Right hindlimb (tissue), 1 donor: ENCODE measurements around the gene KCNIP4.

ENCODE experiments used
- DNase-seq: peaks from one replicate; pipeline ENCODE4 v3.0.0-alpha.2; 2018

Gene KCNIP4

DNA sequence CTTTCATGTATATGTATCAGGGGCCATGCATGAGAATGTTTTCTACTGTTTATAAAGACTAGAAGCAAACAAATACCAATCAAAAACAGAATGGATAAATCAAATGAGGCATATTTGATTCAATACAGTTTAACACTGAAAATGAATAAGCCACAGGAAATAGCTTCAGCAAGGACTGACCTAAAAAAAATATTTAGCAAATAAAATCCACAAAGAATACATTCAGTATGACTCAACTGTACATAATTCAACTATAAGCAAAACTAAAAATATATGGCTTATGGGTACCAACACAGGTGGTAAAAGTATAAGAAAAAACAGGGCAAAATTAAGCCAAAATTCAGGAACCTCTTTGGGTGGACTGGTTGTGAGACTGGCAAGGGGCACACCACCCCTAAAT lies 112.9 kb downstream of the KCNIP4 start:
- no peak for DNase-seq

- no peak for DNase-seq
Observed at GRCh38 chr4:21830272-21830671, 118.3 kb downstream of the KCNIP4 start.

- DNase-seq, result no peak
Observed at GRCh38 chr4:21827575-21827974, 121.0 kb downstream of the KCNIP4 start.

GRCh38 chr4:21826071-21826470 lies 122.5 kb downstream of the KCNIP4 start:
- no peak for DNase-seq

DNA sequence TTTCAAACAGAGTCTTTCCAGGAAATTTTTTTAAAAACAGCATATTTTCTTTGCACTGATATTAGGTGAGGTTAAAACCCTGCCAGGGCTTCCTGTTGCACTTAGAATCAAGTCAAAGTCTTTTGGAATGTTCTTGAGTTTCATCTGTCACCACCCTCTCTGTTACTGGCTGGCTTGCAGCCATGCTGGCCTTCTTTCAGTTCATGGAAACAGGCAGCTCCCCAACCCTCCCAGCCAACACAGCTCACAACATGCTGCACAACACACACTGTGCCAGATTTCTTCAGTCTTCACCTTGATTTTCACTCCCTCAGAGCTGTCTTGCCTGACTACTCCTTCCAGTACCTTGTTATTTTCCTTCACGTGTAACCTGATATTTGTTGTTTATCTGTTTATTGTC lies 129.5 kb downstream of the KCNIP4 start:
- peak; percentile 55 for DNase-seq

GRCh38 chr4:21815651-21816377 lies 132.8 kb downstream of the KCNIP4 start:
- no peak for DNase-seq

GRCh38 chr4:21811565-21811964 lies 137.0 kb downstream of the KCNIP4 start:
- DNase-seq, result no peak

DNA sequence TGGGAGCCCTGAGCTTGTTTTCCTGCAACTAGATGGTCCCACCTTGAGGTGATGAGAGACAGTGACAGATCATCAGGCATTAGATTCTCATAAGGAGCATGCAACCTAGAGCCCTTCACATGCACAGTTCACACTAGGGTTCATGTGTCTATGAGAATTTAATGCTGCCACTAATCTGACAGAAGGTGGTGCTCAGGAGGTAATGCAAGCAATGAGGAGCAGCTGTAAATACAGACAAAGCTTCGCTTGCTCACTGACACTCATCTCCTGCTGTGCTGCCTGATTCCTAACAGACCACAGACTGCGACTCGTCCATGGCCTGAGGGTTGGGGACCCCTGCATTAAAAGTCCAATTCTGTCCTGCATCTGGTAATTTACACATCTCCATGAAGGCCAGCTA lies 141.6 kb downstream of the KCNIP4 start:
- no peak for DNase-seq

GRCh38 chr4:21802406-21802805 lies 146.2 kb downstream of the KCNIP4 start:
- DNase-seq, result no peak

DNA sequence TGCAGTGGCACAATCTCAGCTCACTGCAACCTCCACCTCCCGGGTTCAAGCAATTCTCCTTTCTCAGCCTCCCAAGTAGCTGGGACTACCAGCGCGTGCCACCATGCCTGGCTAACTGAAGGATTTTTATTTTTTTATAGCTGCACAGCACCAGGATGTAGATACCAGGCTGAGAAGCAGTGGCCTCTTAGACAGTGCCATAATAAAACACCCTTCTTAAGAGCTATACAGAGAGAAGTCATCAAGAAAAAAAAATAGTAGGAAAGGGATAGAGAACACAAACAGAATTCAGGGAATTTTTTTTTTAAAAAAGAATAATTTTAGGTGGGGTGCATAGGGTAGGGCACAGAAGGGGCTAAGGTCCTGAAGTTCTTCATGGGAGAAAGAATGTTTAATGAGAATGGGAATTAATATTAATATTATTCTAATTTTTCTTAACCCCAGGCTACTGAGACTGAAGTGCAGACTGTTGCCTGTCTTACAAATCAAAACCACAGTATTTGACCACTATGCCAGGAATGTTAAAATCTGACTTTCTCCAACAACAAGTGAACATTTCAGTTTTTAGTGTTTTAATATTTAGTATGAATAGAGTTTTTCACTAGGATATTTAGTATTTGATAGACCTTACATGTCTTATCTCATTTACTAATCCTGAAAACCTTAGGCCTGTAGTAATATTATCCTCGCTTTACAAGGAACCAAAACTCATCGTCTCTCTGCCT lies 146.7 kb downstream of the KCNIP4 start:
- DNase-seq, result no peak

DNA sequence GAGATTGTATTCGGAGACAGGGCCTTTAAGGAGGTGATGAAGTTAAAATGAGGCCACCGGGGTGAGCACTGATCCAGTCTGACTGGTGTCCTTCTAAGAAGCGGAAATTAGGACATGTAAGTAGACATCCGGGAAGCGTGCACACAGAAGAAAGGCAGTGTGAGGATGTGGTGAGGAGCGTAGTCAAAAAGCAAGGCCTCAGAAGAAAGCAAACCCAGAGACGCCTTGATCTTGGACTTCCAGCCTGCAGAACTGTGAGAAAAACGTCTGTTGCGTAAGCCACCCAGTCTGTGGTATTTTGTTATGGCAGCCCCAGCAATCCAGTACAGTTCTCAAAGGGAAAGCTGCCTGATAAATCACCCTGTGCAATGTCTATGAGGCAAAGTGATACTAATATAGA lies 153.5 kb downstream of the KCNIP4 start:
- no peak for DNase-seq

GRCh38 chr4:21792736-21793135 lies 155.8 kb downstream of the KCNIP4 start:
- DNase-seq, result no peak

- DNase-seq, result no peak
Observed at GRCh38 chr4:21790438-21791029, 158.0 kb downstream of the KCNIP4 start.

GRCh38 chr4:21780148-21780547 lies 168.4 kb downstream of the KCNIP4 start:
- DNase-seq, result no peak

- no peak for DNase-seq
Observed at GRCh38 chr4:21778702-21779101, 169.9 kb downstream of the KCNIP4 start.

DNA sequence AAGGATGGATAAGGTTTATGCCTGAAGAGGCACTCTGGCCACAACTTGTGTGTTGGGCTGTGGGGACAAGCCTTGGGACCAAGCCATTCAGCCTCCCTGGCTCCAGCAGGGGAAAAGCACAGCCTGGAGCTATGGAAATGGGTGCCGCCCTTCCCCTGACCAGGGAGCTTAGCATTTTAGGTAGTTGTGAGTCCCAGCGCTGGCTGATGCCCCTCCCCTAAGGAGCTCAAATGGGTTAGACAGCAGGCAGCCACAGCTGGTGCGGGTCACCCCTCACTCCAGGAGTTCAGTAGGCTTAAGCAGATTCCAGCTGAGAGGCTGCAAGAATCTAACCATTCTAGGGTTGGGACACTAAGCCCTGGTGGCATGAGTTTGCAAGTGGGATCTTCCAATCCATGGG lies 172.9 kb downstream of the KCNIP4 start:
- DNase-seq, result no peak

DNA sequence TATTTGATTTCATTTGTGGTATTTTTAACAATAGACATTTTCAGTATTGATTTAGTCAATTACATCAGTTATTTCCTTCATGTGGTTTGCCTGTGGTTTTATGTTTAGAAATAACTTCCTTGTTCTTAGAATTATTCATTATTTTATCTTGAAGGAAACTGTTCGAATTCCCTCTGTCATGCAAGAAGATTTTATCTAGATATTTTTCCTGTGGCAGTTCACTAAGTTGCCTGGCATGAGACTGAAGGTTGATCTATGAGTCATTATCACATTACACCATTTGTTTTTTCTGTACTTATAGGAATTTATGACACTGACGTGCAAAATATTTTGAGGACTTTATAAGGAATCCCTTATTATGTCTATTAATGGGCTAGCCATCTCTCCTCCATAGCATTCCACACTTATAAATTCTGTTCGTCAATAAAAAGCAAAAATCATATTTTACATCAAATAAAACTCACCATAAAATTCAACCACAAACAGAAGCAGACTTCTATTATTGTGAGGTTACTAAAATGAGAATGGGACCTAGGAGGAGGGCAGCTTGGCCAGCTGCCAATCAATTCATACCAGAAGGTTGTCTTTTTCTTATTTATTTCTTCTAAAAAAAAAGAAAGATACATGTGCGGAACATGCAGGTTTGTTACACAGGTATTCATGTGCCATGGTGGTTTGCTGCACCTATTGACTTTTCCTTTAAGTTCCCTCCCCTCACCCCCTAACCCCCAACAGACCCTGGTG lies 179.0 kb downstream of the KCNIP4 start:
- no peak for DNase-seq

DNA sequence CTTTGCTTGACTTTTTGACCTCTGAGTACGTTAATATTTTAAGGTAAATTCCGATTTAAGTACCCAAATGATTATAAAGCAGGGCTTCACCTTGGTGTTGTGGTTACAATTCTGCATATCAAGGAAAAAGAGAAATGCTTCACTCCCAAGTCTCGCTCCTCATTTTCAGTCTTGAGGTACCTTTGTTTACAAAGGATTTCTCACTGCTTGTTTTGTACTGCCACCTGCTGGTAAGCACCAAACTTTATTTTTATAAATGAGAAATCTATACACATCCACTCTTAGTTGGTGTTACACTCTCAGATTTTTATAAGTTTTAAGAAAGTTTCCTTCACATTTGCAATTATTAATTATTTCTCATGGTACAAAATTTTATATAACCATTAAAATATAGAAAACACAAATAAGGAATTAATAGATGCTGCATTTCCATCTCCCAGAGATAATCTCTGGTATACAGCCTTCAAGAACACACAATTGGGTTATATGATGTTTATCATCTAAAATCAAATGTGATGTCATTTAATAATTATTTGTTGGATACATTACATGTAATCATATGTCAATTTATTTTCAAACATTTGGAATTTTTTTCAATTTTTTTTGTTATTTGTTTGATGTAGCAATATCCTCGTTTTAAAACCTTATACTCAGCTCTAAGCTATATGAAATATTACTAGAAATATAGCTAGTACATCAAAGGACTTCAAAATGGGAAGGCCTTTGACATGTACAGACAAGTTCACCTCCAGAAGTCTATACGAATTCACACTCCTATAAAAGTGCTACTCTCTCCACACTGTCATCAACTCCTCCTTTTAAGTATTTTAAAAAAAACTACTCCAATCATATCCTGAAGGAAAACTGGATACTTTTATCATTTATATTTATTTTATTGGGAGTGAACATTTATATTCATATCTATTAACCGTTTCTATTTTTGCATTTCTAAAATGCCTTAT lies 179.9 kb downstream of the KCNIP4 start:
- no peak for DNase-seq

DNA sequence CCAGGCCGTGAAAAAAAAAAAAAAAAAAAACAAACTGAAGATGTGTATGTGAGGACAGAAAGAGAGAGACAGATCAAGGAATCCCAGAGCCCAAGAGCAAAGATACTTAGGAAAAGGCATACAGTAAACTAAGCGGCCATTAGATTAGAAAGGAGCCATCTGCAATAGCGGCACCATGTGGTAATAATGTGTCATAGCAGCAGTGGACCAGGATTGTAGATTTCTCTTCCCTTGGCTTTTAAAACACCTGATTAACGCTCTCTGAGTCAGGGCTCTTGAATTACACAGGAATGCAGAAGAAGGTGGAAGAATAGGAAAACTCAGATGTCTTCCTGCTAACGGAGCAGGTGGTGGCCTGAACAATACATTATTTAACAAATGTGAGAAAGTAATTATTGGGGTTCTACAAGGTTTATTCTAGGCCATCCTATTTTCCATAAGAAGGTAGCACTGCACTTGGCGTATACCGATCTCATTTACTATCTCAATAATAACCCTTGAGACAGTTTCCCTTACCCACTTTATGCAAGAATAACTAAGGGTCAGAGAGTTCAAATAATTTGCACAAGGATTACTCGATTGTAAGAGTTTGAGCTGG lies 182.7 kb downstream of the KCNIP4 start:
- DNase-seq, result peak; percentile 26

DNA sequence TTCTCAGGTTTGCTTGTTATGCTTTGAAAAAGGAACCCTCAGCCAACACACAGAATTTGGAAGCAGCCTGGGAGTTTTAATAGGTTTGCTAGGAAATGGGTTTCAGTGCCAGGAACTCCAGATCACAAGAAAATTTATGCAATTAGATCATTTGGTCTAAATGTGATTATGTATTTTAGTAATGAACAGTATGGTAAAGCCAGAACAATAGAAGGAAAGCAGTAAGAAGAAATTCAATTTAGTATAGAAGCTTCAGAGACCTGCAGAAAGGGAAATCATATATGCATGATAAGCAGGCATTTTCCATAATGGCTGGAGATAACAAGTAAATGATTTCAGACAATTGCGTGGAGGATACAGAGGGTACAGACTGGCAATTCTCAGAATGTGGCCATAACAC lies 184.7 kb downstream of the KCNIP4 start:
- DNase-seq, result no peak

- DNase-seq, result no peak
Observed at GRCh38 chr4:21757248-21757647, 191.3 kb downstream of the KCNIP4 start.
